SJSA1 (cell line): Measurements from ENCODE around the gene SNCB. TPM values are rescaled to one million over a fixed set of nuclear protein-coding genes. Genes with fewer than 3 reads are reported as not detected.

Source experiments
- DNase-seq, 2 experiments: peaks; one replicate each; pipeline ENCODE4 v3.0.0-alpha.2; 2015 to 2020; ENCODE audit warnings: low spot score in 2 of 2, low read depth in 1 of 2
- H3K27ac ChIP-seq: fragments of 250-450 bp; sonication (Bioruptor Pico); 2 replicates; pipeline ENCODE4 v1.5.1; 2020; ENCODE audit warnings: mild to moderate bottlenecking, moderate library complexity
- H3K27me3 ChIP-seq: fragments of 250-450 bp; sonication (Bioruptor Pico); replicated peaks from 2 replicates; pipeline ENCODE4 v1.5.1; 2020; ENCODE audit warnings: mild to moderate bottlenecking, moderate library complexity
- H3K36me3 ChIP-seq: fragments of 250-450 bp; sonication (Bioruptor Pico); 2 replicates; pipeline ENCODE4 v1.5.1; 2020; ENCODE audit warnings: mild to moderate bottlenecking
- H3K4me1 ChIP-seq: fragments of 250-450 bp; sonication (Bioruptor Pico); replicated peaks from 2 replicates; pipeline ENCODE4 v1.6.1; 2021; ENCODE audit warnings: mild to moderate bottlenecking
- H3K4me3 ChIP-seq: fragments of 250-450 bp; sonication (Bioruptor Pico); 2 replicates; pipeline ENCODE4 v1.5.1; 2020; ENCODE audit warnings: mild to moderate bottlenecking
- H3K9me3 ChIP-seq: fragments of 250-450 bp; sonication (Bioruptor Pico); replicated peaks from 2 replicates; pipeline ENCODE4 v1.5.1; 2020; ENCODE audit warnings: mild to moderate bottlenecking
- total RNA-seq: library from RNA; depleted of rRNA; stranded (reverse); fragments of >200 nt; shearing (Covaris generic); gene quantifications from 2 replicates; pipeline ENCODE4 v1.2.3, GENCODE V29; 2014; rRNA removed

The SNCB gene
- not detected in 2 replicates for total RNA-seq

GRCh38 chr5:176629853-176630680 is at the start of gene SNCB, which contains the start of gene EIF4E1B:
Gene SNCB (minus strand): TSS chr5:176630534. CDS start chr5:176629654, 880 bp downstream.
Gene EIF4E1B (plus strand): TSS chr5:176630675. CDS start chr5:176642788, 12,113 bp downstream.
- Histone ChIP-seq H3K4me3 (peak within 1 kb of the TSS; percentile 5; the same call in 1 of the 2 replicates), H3K27me3 (peaks cover 99% of the 10 kb centered on the region)
- peak in 1 of 2 experiments; percentile 46 for DNase-seq

GRCh38 chr5:176679365-176680225 is 49.3 kb upstream of the SNCB start:
- Histone ChIP-seq H3K9me3 (no peaks in the 10 kb centered on the region), H3K36me3 (no peaks in the 10 kb centered on the region), H3K27ac (no peak overlapping the region), H3K27me3 (peaks cover 51% of the 10 kb centered on the region), H3K4me1 (peaks cover 14% of the 10 kb centered on the region), H3K4me3 (no peak overlapping the region)
- no peak for DNase-seq

More at GRCh38 chr5:176629853-176630680, at the start of gene SNCB, which contains the start of gene EIF4E1B:
- no peak within 1 kb of the TSS for H3K27ac ChIP-seq
- peaks cover 14% of the 10 kb centered on the region for H3K4me1 ChIP-seq
- H3K36me3 ChIP-seq = no peaks in the 10 kb centered on the region
- H3K9me3 ChIP-seq = no peaks in the 10 kb centered on the region

- Histone ChIP-seq H3K9me3 (no peaks in the 10 kb centered on the region), H3K4me1 (peaks cover 14% of the 10 kb centered on the region), H3K36me3 (no peaks in the 10 kb centered on the region), H3K27me3 (peaks cover 56% of the 10 kb centered on the region), H3K4me3 (no peak overlapping the region), H3K27ac (no peak overlapping the region)
- no peak for DNase-seq
These were observed 48.2 kb upstream of the SNCB start for GRCh38 chr5:176678584-176678983.

- peaks cover 45% of the 10 kb centered on the region for H3K27me3 ChIP-seq
- no peak overlapping the region for H3K4me3 ChIP-seq
- no peak for DNase-seq
- H3K4me1 ChIP-seq = peaks cover 14% of the 10 kb centered on the region
- no peak overlapping the region for H3K27ac ChIP-seq
- no peaks in the 10 kb centered on the region for H3K36me3 ChIP-seq
- H3K9me3 ChIP-seq = no peaks in the 10 kb centered on the region
These were observed 47.0 kb upstream of the SNCB start for GRCh38 chr5:176677209-176677939.

- H3K4me3 ChIP-seq = no peak overlapping the region
- peaks cover 43% of the 10 kb centered on the region for H3K27me3 ChIP-seq
- peak; percentile 61 to 81 for DNase-seq
These were observed 46.1 kb upstream of the SNCB start for GRCh38 chr5:176676361-176676824.

GRCh38 chr5:176675676-176676360 is 45.5 kb upstream of the SNCB start:
- peaks cover 43% of the 10 kb centered on the region for H3K27me3 ChIP-seq
- H3K36me3 ChIP-seq = no peaks in the 10 kb centered on the region
- no peak for DNase-seq

More at GRCh38 chr5:176676361-176676824, 46.1 kb upstream of the SNCB start:
- peaks cover 14% of the 10 kb centered on the region for H3K4me1 ChIP-seq
- no peaks in the 10 kb centered on the region for H3K9me3 ChIP-seq
- H3K27ac ChIP-seq = no peak overlapping the region
- no peaks in the 10 kb centered on the region for H3K36me3 ChIP-seq

GRCh38 chr5:176674799-176675198 is 44.5 kb upstream of the SNCB start:
- H3K4me1 ChIP-seq = peaks cover 14% of the 10 kb centered on the region
- peaks cover 40% of the 10 kb centered on the region for H3K27me3 ChIP-seq
- no peak overlapping the region for H3K27ac ChIP-seq
- no peaks in the 10 kb centered on the region for H3K36me3 ChIP-seq
- no peak overlapping the region for H3K4me3 ChIP-seq
- no peak for DNase-seq
- H3K9me3 ChIP-seq = peaks cover 5% of the 10 kb centered on the region; the same call in 1 of the 2 replicates

More at GRCh38 chr5:176675676-176676360, 45.5 kb upstream of the SNCB start:
- no peaks in the 10 kb centered on the region for H3K9me3 ChIP-seq
- H3K27ac ChIP-seq = no peak overlapping the region
- no peak overlapping the region for H3K4me3 ChIP-seq
- H3K4me1 ChIP-seq = peaks cover 14% of the 10 kb centered on the region

GRCh38 chr5:176673651-176674583 is 43.6 kb upstream of the SNCB start:
- Histone ChIP-seq H3K9me3 (peaks cover 5% of the 10 kb centered on the region; the same call in 1 of the 2 replicates), H3K36me3 (no peaks in the 10 kb centered on the region), H3K4me3 (no peak overlapping the region), H3K4me1 (peaks cover 14% of the 10 kb centered on the region), H3K27me3 (peaks cover 40% of the 10 kb centered on the region), H3K27ac (no peak overlapping the region)
- no peak for DNase-seq

GRCh38 chr5:176671890-176672747 is 41.8 kb upstream of the SNCB start:
- Histone ChIP-seq H3K27me3 (peaks cover 58% of the 10 kb centered on the region), H3K27ac (no peak overlapping the region), H3K9me3 (peaks cover 5% of the 10 kb centered on the region; the same call in 1 of the 2 replicates), H3K4me1 (peaks cover 14% of the 10 kb centered on the region), H3K4me3 (no peak overlapping the region), H3K36me3 (no peaks in the 10 kb centered on the region)
- DNase-seq = no peak

- Histone ChIP-seq H3K4me3 (no peak overlapping the region), H3K9me3 (peaks cover 5% of the 10 kb centered on the region; the same call in 1 of the 2 replicates), H3K4me1 (peaks cover 10% of the 10 kb centered on the region), H3K36me3 (no peaks in the 10 kb centered on the region), H3K27ac (no peak overlapping the region), H3K27me3 (peaks cover 65% of the 10 kb centered on the region)
- DNase-seq = no peak
These were observed 41.1 kb upstream of the SNCB start for GRCh38 chr5:176671399-176671798.

GRCh38 chr5:176670449-176670848 is 40.1 kb upstream of the SNCB start:
- H3K36me3 ChIP-seq = no peaks in the 10 kb centered on the region
- H3K4me3 ChIP-seq = no peak overlapping the region
- H3K27me3 ChIP-seq = peaks cover 66% of the 10 kb centered on the region
- H3K4me1 ChIP-seq = peaks cover under 1% of the 10 kb centered on the region; the same call in 1 of the 2 replicates
- no peak for DNase-seq
- H3K9me3 ChIP-seq = peaks cover 5% of the 10 kb centered on the region; the same call in 1 of the 2 replicates
- no peak overlapping the region for H3K27ac ChIP-seq
